DND-41 (cell line): ENCODE data around the gene RPL7A.
A peak's percentile ranks its signal among the peaks of the same experiment; 100 is the strongest.

Experiments used
- ATAC-seq: fragments of 200-7000 bp; cut with Tn5 transposase; 3 replicates; pipeline ENCODE4 v1.9.1; 2021; ENCODE audit warnings: low read depth; ENCODE audit not compliant: insufficient read depth
- DNase-seq: peaks from one replicate; pipeline ENCODE4 v3.0.0-alpha.2; 2020
- H2AFZ ChIP-seq: 2 replicates; pipeline ENCODE4 v1.6.0; 2012; ENCODE audit warnings: low read depth, low read length
- H3K27ac ChIP-seq: 2 replicates; pipeline ENCODE4 v1.5.1; 2012; ENCODE audit warnings: low read length, inconsistent platforms
- H3K27me3 ChIP-seq: fragments of 200-600 bp; sonication (generic); 2 replicates; pipeline ENCODE4 v1.6.0; 2012; ENCODE audit warnings: low read length, mild to moderate bottlenecking, inconsistent platforms; ENCODE audit not compliant: insufficient read depth, poor library complexity
- H3K36me3 ChIP-seq: 2 replicates; pipeline ENCODE4 v1.5.1; 2012; ENCODE audit warnings: low read length, inconsistent platforms; ENCODE audit not compliant: insufficient read depth
- H3K4me1 ChIP-seq: 2 replicates; pipeline ENCODE4 v1.5.1; 2012; ENCODE audit warnings: mild to moderate bottlenecking, low read length; ENCODE audit not compliant: insufficient read depth
- H3K4me2 ChIP-seq: 2 replicates; pipeline ENCODE4 v1.6.0; 2012; ENCODE audit warnings: mild to moderate bottlenecking, moderate library complexity, low read length, inconsistent platforms; ENCODE audit not compliant: insufficient read depth
- H3K4me3 ChIP-seq, 2 experiments: fragments of 200-600 bp in 1 of 2; shearing (Covaris generic) in 1 of 2; 2 replicates each; pipeline ENCODE4 v1.5.1; 2012 to 2016; ENCODE audit warnings: inconsistent platforms in 2 of 2, low read length in 2 of 2, mild to moderate bottlenecking in 2 of 2, low read depth in 1 of 2, moderate library complexity in 1 of 2
- H3K79me2 ChIP-seq: 2 replicates; pipeline ENCODE4 v1.6.0; 2012; ENCODE audit warnings: low read length, inconsistent platforms; ENCODE audit not compliant: insufficient read depth
- H3K9ac ChIP-seq: 2 replicates; pipeline ENCODE4 v1.6.0; 2012; ENCODE audit warnings: low read depth, mild to moderate bottlenecking, inconsistent platforms, low read length, moderate library complexity
- H3K9me3 ChIP-seq: 2 replicates; pipeline ENCODE4 v1.5.1; 2012; ENCODE audit warnings: low read length, moderate library complexity, mild to moderate bottlenecking, inconsistent platforms; ENCODE audit not compliant: insufficient read depth, severe bottlenecking
- H4K20me1 ChIP-seq: 2 replicates; pipeline ENCODE4 v1.6.0; 2012; ENCODE audit warnings: low read length; ENCODE audit not compliant: insufficient read depth
- EZH2 ChIP-seq: IDR thresholded peaks from 3 replicates; pipeline ENCODE4 v1.6.1; 2012; ENCODE audit warnings: borderline replicate concordance, low read depth, mild to moderate bottlenecking, moderate library complexity, low read length, inconsistent platforms; ENCODE audit not compliant: severe bottlenecking
- TF ChIP-seq, protein P1 (sequence below): IDR thresholded peaks from 2 replicates; pipeline ENCODE4 v1.5.1; 2012; ENCODE audit warnings: borderline replicate concordance, low read length, moderate library complexity, mild to moderate bottlenecking; ENCODE audit not compliant: poor library complexity, severe bottlenecking; ENCODE audit errors: extremely low read depth

RPL7A gene

DNA sequence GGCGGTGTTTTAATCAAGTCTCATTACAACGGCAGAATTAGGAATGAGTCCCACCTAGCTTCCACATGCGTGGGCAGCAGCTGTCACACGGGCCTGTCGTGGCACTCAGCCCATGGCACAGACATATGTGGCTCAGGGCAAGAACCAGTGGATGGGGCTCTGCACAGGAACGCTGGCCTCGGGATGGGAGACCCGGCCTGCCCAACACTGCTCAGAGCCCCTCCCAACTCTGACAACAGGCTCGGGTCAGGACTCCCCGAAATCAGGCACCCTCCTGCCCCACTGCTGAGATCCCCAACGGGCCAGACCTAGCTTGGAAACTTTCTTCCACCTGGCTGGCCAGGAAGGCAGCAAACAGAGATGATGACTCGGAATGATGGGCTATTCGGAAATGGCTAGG is 7.1 kb upstream of the RPL7A start:
- ATAC-seq (no peak), DNase-seq (no peak)
- Histone ChIP-seq H3K4me1 (peaks cover 13% of the 10 kb centered on the region), H3K27ac (no peak overlapping the region), H2AFZ (no peak overlapping the region), H3K4me2 (no peak overlapping the region), H3K9me3 (no peaks in the 10 kb centered on the region), H3K27me3 (no peaks in the 10 kb centered on the region), H3K36me3 (peaks cover 65% of the 10 kb centered on the region), H3K79me2 (peaks cover 14% of the 10 kb centered on the region), H4K20me1 (peaks cover 11% of the 10 kb centered on the region; the same call in 1 of the 2 replicates), H3K9ac (no peak overlapping the region), H3K4me3 (no peak overlapping the region)
- TF ChIP-seq, protein P1, sequence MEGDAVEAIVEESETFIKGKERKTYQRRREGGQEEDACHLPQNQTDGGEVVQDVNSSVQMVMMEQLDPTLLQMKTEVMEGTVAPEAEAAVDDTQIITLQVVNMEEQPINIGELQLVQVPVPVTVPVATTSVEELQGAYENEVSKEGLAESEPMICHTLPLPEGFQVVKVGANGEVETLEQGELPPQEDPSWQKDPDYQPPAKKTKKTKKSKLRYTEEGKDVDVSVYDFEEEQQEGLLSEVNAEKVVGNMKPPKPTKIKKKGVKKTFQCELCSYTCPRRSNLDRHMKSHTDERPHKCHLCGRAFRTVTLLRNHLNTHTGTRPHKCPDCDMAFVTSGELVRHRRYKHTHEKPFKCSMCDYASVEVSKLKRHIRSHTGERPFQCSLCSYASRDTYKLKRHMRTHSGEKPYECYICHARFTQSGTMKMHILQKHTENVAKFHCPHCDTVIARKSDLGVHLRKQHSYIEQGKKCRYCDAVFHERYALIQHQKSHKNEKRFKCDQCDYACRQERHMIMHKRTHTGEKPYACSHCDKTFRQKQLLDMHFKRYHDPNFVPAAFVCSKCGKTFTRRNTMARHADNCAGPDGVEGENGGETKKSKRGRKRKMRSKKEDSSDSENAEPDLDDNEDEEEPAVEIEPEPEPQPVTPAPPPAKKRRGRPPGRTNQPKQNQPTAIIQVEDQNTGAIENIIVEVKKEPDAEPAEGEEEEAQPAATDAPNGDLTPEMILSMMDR, result no peak
- TF ChIP-seq EZH2, result no peak

DNA sequence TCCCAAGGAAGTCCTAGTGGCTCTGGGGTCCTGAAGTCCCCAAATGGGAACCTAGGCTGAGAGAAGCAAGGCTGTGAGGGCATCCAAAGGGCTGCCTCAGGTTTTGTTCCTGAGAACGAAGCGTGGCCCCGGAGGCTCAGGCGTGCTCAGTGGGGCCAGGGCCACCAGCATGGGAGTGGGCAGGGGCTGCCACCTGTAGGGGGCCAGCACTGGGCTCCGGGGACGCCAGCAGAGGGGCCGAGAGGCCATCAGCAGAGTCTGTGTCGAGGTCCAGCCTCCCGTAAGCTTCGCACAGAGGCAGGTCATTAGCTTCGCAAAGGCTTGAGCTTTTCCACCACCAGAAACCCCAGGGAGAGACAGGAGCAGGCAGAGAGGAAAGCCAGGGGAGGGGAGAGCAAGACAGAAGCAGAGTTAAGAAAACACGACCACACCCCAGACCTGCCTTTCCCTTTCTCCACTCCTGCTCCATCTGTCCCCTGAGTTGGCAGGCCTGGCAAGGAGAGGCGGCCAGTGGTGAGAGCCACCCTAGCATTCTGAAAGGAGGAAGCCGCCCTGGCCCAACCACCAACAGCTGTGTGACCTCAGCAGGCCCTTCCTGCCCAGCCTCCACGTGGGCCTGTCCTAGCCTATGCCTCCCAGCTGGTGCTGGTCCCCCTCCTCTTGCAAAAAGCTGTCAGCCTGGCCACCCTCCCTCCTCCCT is 6.5 kb upstream of the RPL7A start:
- Histone ChIP-seq H3K9me3 (no peaks in the 10 kb centered on the region), H3K4me1 (peaks cover 15% of the 10 kb centered on the region), H3K27ac (no peak overlapping the region), H3K4me3 (no peak overlapping the region), H3K4me2 (no peak overlapping the region), H2AFZ (no peak overlapping the region), H3K9ac (no peak overlapping the region), H3K27me3 (no peaks in the 10 kb centered on the region), H4K20me1 (peaks cover 13% of the 10 kb centered on the region; the same call in 1 of the 2 replicates), H3K36me3 (peaks cover 69% of the 10 kb centered on the region), H3K79me2 (peaks cover 17% of the 10 kb centered on the region)
- ATAC-seq (no peak), DNase-seq (no peak)
- TF ChIP-seq EZH2, result no peak
- TF ChIP-seq, protein P1, result no peak

DNA sequence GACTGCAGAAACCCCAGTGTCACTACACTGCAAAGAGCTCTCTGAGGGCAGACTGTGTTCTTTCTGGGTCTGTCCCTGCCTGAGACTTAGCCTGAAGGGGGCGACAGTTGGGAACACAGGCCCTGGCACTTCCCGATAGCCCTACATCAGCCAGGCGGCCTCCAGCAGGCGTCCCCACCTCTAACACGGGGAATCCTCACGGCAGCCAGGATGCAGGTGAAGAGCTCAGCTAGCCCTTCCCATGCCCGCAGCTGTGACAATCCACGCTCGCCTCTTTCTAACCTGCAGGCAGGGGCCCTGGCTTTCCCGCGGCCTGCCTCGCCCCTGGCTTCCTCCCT is 6.0 kb upstream of the RPL7A start:
- Histone ChIP-seq H3K9ac (no peak overlapping the region), H3K27ac (no peak overlapping the region), H3K9me3 (no peaks in the 10 kb centered on the region), H3K4me3 (no peak overlapping the region), H3K79me2 (peaks cover 22% of the 10 kb centered on the region), H2AFZ (no peak overlapping the region), H3K27me3 (no peaks in the 10 kb centered on the region), H3K4me2 (no peak overlapping the region), H3K36me3 (peaks cover 69% of the 10 kb centered on the region), H4K20me1 (peaks cover 15% of the 10 kb centered on the region; the same call in 1 of the 2 replicates), H3K4me1 (peaks cover 15% of the 10 kb centered on the region)
- DNase-seq (no peak), ATAC-seq (no peak)
- no peak for TF ChIP-seq EZH2
- TF ChIP-seq, protein P1, result peak; percentile 25

- H3K9me3 ChIP-seq, result no peaks in the 10 kb centered on the region
- H3K4me3 ChIP-seq, result no peak overlapping the region
- no peak overlapping the region for H3K4me2 ChIP-seq
- H3K36me3 ChIP-seq, result peaks cover 69% of the 10 kb centered on the region
- no peaks in the 10 kb centered on the region for H3K27me3 ChIP-seq
- ATAC-seq (no peak), DNase-seq (no peak)
- peaks cover 27% of the 10 kb centered on the region for H3K79me2 ChIP-seq
- no peak overlapping the region for H3K27ac ChIP-seq
- peaks cover 15% of the 10 kb centered on the region; the same call in 1 of the 2 replicates for H4K20me1 ChIP-seq
- H3K9ac ChIP-seq, result no peak overlapping the region
- TF ChIP-seq, protein P1, result peak; percentile 33
- TF ChIP-seq EZH2, result no peak
- peaks cover 13% of the 10 kb centered on the region for H3K4me1 ChIP-seq
- no peak overlapping the region for H2AFZ ChIP-seq
These were observed 5.4 kb upstream of the RPL7A start for GRCh38 chr9:133342570-133342969.
